Measurements from ENCODE around the gene VPS54. TPM values are rescaled to one million over a fixed set of nuclear protein-coding genes. Genes with fewer than 3 reads are reported as not detected.

The VPS54 gene
- total RNA-seq, 1 experiment from 2014 or later = 21.2 TPM

DNA sequence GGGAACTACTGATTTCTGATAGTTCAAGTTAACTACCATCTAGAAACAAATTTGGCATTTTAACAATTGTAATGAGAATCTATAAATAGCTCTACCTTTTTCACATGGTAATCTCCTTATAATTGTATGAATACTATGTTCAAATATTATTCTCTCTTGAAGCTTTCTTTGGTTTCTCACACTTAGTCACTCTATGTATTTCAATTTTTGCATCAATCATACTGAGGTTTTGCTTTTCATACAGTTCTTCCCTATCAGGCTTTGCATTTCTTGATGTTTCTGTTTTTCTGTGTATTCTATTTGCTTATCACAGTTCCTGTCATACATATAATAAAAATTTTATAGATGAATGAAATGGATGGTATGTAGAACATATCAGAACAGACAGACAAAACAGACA, 16.0 kb downstream of the VPS54 start:
- DNase-seq (ENCODE audit: low read depth, low spot score) = no peak
- Histone ChIP-seq H3K4me3 (ENCODE audit: low read depth in 2 of 2, low read length in 2 of 2) (no peak overlapping the region), H3K27ac (ENCODE audit: low read length) (no peak overlapping the region), H3K4me1 (ENCODE audit: control insufficient read depth, insufficient read depth, low read length) (no peaks in the 10 kb centered on the region), H3K36me3 (ENCODE audit: control insufficient read depth, insufficient read depth, low read length) (no peaks in the 10 kb centered on the region), H3K27me3 (ENCODE audit: control insufficient read depth, insufficient read depth, low read length) (no peaks in the 10 kb centered on the region), H3K9me3 (ENCODE audit: control insufficient read depth, insufficient read depth, low read depth, low read length) (no peaks in the 10 kb centered on the region)
- no peak for ATAC-seq
- no TSS peak for BruUV-seq (replicated peaks)
- no peak for TF ChIP-seq POLR2AphosphoS5 (IDR thresholded peaks at IDR 0.05; ENCODE audit: low read depth, low read length)
- TF ChIP-seq, protein P1, sequence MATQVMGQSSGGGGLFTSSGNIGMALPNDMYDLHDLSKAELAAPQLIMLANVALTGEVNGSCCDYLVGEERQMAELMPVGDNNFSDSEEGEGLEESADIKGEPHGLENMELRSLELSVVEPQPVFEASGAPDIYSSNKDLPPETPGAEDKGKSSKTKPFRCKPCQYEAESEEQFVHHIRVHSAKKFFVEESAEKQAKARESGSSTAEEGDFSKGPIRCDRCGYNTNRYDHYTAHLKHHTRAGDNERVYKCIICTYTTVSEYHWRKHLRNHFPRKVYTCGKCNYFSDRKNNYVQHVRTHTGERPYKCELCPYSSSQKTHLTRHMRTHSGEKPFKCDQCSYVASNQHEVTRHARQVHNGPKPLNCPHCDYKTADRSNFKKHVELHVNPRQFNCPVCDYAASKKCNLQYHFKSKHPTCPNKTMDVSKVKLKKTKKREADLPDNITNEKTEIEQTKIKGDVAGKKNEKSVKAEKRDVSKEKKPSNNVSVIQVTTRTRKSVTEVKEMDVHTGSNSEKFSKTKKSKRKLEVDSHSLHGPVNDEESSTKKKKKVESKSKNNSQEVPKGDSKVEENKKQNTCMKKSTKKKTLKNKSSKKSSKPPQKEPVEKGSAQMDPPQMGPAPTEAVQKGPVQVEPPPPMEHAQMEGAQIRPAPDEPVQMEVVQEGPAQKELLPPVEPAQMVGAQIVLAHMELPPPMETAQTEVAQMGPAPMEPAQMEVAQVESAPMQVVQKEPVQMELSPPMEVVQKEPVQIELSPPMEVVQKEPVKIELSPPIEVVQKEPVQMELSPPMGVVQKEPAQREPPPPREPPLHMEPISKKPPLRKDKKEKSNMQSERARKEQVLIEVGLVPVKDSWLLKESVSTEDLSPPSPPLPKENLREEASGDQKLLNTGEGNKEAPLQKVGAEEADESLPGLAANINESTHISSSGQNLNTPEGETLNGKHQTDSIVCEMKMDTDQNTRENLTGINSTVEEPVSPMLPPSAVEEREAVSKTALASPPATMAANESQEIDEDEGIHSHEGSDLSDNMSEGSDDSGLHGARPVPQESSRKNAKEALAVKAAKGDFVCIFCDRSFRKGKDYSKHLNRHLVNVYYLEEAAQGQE (IDR thresholded peaks at IDR 0.05; ENCODE audit: insufficient read depth in 1 of 2, low read depth in 2 of 2, low read length in 1 of 2) = no peak
- TF ChIP-seq, protein P2, sequence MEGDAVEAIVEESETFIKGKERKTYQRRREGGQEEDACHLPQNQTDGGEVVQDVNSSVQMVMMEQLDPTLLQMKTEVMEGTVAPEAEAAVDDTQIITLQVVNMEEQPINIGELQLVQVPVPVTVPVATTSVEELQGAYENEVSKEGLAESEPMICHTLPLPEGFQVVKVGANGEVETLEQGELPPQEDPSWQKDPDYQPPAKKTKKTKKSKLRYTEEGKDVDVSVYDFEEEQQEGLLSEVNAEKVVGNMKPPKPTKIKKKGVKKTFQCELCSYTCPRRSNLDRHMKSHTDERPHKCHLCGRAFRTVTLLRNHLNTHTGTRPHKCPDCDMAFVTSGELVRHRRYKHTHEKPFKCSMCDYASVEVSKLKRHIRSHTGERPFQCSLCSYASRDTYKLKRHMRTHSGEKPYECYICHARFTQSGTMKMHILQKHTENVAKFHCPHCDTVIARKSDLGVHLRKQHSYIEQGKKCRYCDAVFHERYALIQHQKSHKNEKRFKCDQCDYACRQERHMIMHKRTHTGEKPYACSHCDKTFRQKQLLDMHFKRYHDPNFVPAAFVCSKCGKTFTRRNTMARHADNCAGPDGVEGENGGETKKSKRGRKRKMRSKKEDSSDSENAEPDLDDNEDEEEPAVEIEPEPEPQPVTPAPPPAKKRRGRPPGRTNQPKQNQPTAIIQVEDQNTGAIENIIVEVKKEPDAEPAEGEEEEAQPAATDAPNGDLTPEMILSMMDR (IDR thresholded peaks at IDR 0.05) = no peak
- POLR2A ChIA-PET = no interaction called here
- CTCF ChIA-PET = no interaction called here
- in situ Hi-C loops (cut with HindIII; ENCODE audit: low pct_unique_long_range_greater_than_20kb, low sequenced_read_pairs) (no loop called here), intact Hi-C loops (cut with micrococcal nuclease; ENCODE audit: unreplicated experiment) (no loop called here)

DNA sequence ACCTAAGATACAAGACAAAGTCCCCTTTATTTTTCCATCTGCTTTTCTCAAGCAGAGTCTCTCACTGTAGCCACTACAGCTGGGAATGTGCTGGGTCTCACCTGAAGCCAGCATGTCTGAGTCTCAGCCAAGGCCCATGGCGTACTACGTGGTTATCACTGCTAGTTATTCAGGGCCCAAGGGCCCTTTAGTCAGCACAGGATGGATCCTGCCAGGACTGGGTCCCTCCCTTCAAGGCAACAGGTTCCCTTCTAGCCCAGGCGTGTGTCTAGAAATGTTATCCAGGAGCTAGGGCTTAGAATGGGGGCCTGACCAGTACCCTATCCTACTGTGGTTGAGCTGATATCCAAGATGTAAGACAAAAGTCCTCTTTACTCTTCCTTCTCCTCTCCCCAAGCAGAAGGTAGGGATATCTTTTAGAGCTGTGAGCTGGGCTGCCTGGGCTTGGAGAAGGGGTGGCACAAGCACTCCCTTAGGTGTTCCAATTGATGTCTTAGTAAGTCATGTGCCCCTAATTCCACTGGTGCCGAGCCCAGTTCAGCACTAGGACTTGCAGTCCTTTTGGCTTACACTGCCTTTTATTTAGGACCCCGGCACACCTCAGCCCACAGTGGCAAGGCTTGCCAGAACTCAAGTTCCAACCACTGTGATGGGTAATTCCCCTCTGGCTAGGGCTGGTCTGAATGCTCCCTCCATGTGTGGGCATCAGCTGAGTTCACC, 17.7 kb downstream of the VPS54 start:
- POLR2A ChIA-PET = no interaction called here

More for the DNA sequence above, 17.7 kb downstream of the VPS54 start:
- TF ChIP-seq POLR2AphosphoS5 (IDR thresholded peaks at IDR 0.05; ENCODE audit: low read depth, low read length) (no peak), TCF7L2 (IDR thresholded peaks at IDR 0.05; ENCODE audit: low read depth, low read length) (no peak), SIN3A (IDR thresholded peaks at IDR 0.05; ENCODE audit: borderline replicate concordance, insufficient read depth, low read depth, low read length) (no peak)
- TF ChIP-seq, protein P2 (IDR thresholded peaks at IDR 0.05) = no peak
- TF ChIP-seq, protein P1 (IDR thresholded peaks at IDR 0.05; ENCODE audit: insufficient read depth in 1 of 2, low read depth in 2 of 2, low read length in 1 of 2) = no peak
- Histone ChIP-seq H3K4me3 (ENCODE audit: low read depth in 2 of 2, low read length in 2 of 2) (no peak overlapping the region), H3K27me3 (ENCODE audit: control insufficient read depth, insufficient read depth, low read length) (no peaks in the 10 kb centered on the region), H3K27ac (ENCODE audit: low read length) (no peak overlapping the region), H3K4me1 (ENCODE audit: control insufficient read depth, insufficient read depth, low read length) (no peaks in the 10 kb centered on the region), H3K9me3 (ENCODE audit: control insufficient read depth, insufficient read depth, low read depth, low read length) (no peaks in the 10 kb centered on the region), H3K36me3 (ENCODE audit: control insufficient read depth, insufficient read depth, low read length) (no peaks in the 10 kb centered on the region)
- intact Hi-C loops (cut with micrococcal nuclease; ENCODE audit: unreplicated experiment) (no loop called here), in situ Hi-C loops (cut with HindIII; ENCODE audit: low pct_unique_long_range_greater_than_20kb, low sequenced_read_pairs) (no loop called here)
- DNase-seq (ENCODE audit: low read depth, low spot score) (no peak), ATAC-seq (no peak)
- CTCF ChIA-PET = no interaction called here
- no TSS peak for BruUV-seq (replicated peaks)
